ENCODE results near the gene TICRR. TPM values are rescaled to one million over a fixed set of nuclear protein-coding genes. Genes with fewer than 3 reads are reported as not detected.

Gene TICRR
- total RNA-seq, 1 experiment from 2014 or later, result 45.2 TPM

DNA sequence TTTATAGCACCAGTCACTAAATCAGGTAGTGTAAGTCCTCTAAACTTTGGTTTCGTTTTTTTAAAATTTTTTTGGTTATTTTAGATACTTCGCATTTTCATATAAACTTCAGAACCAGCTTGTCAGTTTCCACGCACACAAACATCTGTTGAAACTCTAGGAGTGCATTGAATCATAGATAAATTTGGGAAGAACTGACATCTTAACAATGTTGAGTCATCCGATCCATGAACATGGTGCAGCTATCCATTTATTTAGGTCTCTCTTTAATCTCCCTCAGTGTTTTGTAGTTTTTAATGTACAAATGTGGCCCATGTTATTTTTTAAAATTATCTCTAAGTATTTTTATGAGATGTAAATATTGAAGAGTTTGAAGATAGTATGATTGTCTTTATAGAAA is 17.7 kb downstream of the TICRR start:
- no peaks in the 10 kb centered on the region for H3K27me3 Mint-ChIP-seq (ENCODE audit: unreplicated experiment)
- CTCF ChIA-PET, result interaction anchor here (0.9 kb wide), 1 partner anchor 10 kb away, joined by 4 read pairs; no protein-coding TSS in a partner anchor
- intact Hi-C loops (cut with micrococcal nuclease; ENCODE audit: unreplicated experiment), result no loop called here
- TF ChIP-seq, protein P1, sequence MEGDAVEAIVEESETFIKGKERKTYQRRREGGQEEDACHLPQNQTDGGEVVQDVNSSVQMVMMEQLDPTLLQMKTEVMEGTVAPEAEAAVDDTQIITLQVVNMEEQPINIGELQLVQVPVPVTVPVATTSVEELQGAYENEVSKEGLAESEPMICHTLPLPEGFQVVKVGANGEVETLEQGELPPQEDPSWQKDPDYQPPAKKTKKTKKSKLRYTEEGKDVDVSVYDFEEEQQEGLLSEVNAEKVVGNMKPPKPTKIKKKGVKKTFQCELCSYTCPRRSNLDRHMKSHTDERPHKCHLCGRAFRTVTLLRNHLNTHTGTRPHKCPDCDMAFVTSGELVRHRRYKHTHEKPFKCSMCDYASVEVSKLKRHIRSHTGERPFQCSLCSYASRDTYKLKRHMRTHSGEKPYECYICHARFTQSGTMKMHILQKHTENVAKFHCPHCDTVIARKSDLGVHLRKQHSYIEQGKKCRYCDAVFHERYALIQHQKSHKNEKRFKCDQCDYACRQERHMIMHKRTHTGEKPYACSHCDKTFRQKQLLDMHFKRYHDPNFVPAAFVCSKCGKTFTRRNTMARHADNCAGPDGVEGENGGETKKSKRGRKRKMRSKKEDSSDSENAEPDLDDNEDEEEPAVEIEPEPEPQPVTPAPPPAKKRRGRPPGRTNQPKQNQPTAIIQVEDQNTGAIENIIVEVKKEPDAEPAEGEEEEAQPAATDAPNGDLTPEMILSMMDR (IDR thresholded peaks at IDR 0.05; ENCODE audit: unreplicated experiment), result no peak
- no peak overlapping the region for H3K27ac Mint-ChIP-seq (ENCODE audit: unreplicated experiment)
- H3K4me1 Mint-ChIP-seq (ENCODE audit: low read depth, unreplicated experiment), result peaks cover 8% of the 10 kb centered on the region
- H3K4me3 Mint-ChIP-seq (ENCODE audit: low read depth, unreplicated experiment), result no peak overlapping the region
- DNase-seq, result no peak
- TSS peak; percentile 9 for BruUV-seq (replicated peaks)
- H3K36me3 Mint-ChIP-seq (ENCODE audit: insufficient read depth, unreplicated experiment), result peaks cover 23% of the 10 kb centered on the region
- no peaks in the 10 kb centered on the region for H3K9me3 Mint-ChIP-seq (ENCODE audit: low read depth, unreplicated experiment)

DNA sequence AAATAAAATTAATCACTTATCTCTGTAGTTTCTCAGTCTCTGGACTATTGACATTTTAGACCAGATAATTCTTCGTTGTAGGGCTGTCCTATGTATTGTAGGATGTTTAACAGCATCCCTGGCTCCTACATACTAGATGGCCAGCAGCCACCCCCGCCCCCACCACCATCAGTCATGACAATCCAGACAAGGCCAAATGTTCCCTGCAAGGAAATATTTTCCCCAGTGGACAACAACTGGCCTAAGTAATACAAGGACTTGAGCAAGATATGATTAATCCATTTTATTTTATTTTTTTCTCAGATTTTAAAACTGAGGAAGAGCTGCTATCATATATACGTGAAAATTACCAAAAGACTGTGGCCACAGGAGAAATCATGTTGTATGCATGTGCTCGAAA is 23.8 kb downstream of the TICRR start:
- BruUV-seq (replicated peaks), result no TSS peak
- DNase-seq, result no peak
- H3K9me3 Mint-ChIP-seq (ENCODE audit: low read depth, unreplicated experiment), result no peaks in the 10 kb centered on the region
- no peak overlapping the region for H3K27ac Mint-ChIP-seq (ENCODE audit: unreplicated experiment)
- H3K27me3 Mint-ChIP-seq (ENCODE audit: unreplicated experiment), result no peaks in the 10 kb centered on the region
- H3K4me1 Mint-ChIP-seq (ENCODE audit: low read depth, unreplicated experiment), result peaks cover 8% of the 10 kb centered on the region
- CTCF ChIA-PET, result no interaction called here
- no peak overlapping the region for H3K4me3 Mint-ChIP-seq (ENCODE audit: low read depth, unreplicated experiment)
- TF ChIP-seq, protein P1 (IDR thresholded peaks at IDR 0.05; ENCODE audit: unreplicated experiment), result no peak
- intact Hi-C loops (cut with micrococcal nuclease; ENCODE audit: unreplicated experiment), result no loop called here
- peaks cover 42% of the 10 kb centered on the region for H3K36me3 Mint-ChIP-seq (ENCODE audit: insufficient read depth, unreplicated experiment)

DNA sequence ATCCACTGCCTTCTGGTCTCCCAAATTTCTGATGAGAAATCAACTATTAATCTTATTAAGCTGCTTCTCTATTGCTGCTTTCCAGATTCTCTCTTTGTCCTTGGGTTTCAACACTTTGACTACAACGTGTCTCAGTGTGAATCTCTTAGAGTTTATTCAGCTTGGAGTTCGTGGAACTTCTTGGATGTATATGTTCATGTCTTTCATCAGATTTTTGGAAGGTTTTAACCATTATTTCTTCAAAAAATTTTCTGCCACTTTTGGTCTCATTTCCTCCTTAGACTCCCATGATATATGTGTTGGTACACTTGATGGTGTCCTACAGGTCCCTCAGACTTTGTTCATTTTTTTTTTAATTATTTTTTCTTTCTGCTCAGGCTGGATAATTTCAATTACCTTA is 36.0 kb downstream of the TICRR start:
- no peak for DNase-seq
- H3K36me3 Mint-ChIP-seq (ENCODE audit: insufficient read depth, unreplicated experiment), result peaks cover 61% of the 10 kb centered on the region
- H3K4me1 Mint-ChIP-seq (ENCODE audit: low read depth, unreplicated experiment), result peaks cover 9% of the 10 kb centered on the region
- BruUV-seq (replicated peaks), result no TSS peak
- H3K4me3 Mint-ChIP-seq (ENCODE audit: low read depth, unreplicated experiment), result no peak overlapping the region
- TF ChIP-seq, protein P1 (IDR thresholded peaks at IDR 0.05; ENCODE audit: unreplicated experiment), result no peak
- no peaks in the 10 kb centered on the region for H3K9me3 Mint-ChIP-seq (ENCODE audit: low read depth, unreplicated experiment)
- H3K27ac Mint-ChIP-seq (ENCODE audit: unreplicated experiment), result no peak overlapping the region
- intact Hi-C loops (cut with micrococcal nuclease; ENCODE audit: unreplicated experiment), result no loop called here
- no peaks in the 10 kb centered on the region for H3K27me3 Mint-ChIP-seq (ENCODE audit: unreplicated experiment)
- CTCF ChIA-PET, result no interaction called here

DNA sequence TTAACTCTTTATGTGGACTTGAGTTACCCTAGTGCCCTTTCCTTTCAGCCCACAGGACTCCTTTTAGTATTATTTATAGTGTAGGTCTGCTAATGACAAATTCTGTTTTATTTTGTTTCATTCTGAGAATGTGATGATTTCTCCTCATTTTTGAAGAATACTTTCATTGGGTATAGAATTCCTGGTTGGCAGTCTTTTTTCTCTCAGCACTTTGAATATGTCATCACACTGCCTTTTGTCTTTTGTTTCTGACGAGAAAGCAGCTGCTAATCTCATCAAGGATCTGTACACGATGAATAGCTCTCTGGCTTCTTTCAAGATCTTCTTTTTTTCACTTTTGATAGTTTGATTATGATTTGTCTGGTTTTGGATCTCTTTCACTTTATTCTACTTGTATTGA is 37.8 kb downstream of the TICRR start:
- CTCF ChIA-PET, result no interaction called here
- intact Hi-C loops (cut with micrococcal nuclease; ENCODE audit: unreplicated experiment), result no loop called here
- no peaks in the 10 kb centered on the region for H3K27me3 Mint-ChIP-seq (ENCODE audit: unreplicated experiment)
- DNase-seq, result no peak
- no peaks in the 10 kb centered on the region for H3K4me1 Mint-ChIP-seq (ENCODE audit: low read depth, unreplicated experiment)
- H3K27ac Mint-ChIP-seq (ENCODE audit: unreplicated experiment), result no peak overlapping the region
- no peak overlapping the region for H3K4me3 Mint-ChIP-seq (ENCODE audit: low read depth, unreplicated experiment)
- peaks cover 65% of the 10 kb centered on the region for H3K36me3 Mint-ChIP-seq (ENCODE audit: insufficient read depth, unreplicated experiment)
- BruUV-seq (replicated peaks), result no TSS peak
- no peaks in the 10 kb centered on the region for H3K9me3 Mint-ChIP-seq (ENCODE audit: low read depth, unreplicated experiment)
- TF ChIP-seq, protein P1 (IDR thresholded peaks at IDR 0.05; ENCODE audit: unreplicated experiment), result no peak
